ENCODE data around the gene SMURF1.

SMURF1 gene

DNA sequence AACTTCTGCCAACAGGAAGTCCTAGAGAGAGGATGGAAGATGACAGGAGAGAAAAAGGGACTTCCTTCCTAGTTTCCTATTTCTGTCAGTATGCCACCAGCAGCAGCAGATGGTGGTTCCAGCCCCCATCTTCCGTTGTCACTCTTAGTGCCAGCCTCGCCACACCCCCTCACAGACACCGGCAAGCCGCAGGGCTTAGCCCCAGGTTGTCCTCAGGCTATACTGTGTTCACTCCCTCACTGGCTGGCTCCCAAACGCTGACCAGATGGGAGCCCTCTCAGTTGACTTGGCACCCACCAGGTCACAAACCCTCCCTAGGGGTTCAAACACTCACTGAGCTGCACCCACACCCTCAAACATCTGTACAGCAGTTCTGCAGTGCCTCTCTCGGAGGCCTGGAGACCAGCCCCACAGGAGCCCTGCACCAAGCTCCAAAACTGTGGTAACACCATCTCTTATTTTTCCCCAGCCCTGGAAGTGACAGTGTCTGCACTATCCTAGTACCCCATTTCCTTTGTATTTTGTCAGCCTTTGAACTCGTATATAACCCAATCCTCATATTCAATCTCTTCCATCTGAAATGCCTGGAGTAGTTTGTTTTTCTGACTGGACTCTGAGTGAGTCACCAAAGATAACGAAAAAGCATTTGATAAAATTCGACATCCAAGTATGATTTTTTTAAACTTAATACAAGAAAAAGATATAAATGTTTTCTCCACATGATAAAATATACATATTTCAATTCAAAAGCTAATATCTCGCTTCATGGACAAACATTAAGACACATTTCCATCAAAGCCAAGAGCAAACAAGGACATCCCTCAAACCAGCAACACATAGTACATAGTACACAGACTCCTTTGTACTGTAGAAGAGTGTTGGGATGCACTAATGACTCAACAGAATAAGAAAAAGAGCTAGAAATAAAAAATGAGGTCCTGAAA is 34.5 kb downstream of the SMURF1 start:
- Histone ChIP-seq H3K4me3 (ENCODE audit: low read depth, low read length) (no peak overlapping the region), H3K36me3 (no peaks in the 10 kb centered on the region), H3K27me3 (ENCODE audit: insufficient read depth, low read depth, severe bottlenecking) (no peaks in the 10 kb centered on the region), H3K27ac (no peak overlapping the region), H3K9me3 (ENCODE audit: severe bottlenecking) (no peaks in the 10 kb centered on the region)
- TF ChIP-seq, protein P1, sequence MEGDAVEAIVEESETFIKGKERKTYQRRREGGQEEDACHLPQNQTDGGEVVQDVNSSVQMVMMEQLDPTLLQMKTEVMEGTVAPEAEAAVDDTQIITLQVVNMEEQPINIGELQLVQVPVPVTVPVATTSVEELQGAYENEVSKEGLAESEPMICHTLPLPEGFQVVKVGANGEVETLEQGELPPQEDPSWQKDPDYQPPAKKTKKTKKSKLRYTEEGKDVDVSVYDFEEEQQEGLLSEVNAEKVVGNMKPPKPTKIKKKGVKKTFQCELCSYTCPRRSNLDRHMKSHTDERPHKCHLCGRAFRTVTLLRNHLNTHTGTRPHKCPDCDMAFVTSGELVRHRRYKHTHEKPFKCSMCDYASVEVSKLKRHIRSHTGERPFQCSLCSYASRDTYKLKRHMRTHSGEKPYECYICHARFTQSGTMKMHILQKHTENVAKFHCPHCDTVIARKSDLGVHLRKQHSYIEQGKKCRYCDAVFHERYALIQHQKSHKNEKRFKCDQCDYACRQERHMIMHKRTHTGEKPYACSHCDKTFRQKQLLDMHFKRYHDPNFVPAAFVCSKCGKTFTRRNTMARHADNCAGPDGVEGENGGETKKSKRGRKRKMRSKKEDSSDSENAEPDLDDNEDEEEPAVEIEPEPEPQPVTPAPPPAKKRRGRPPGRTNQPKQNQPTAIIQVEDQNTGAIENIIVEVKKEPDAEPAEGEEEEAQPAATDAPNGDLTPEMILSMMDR (IDR thresholded peaks at IDR 0.05; ENCODE audit: low read depth, low read length) = no peak
- peak; percentile 45 for DNase-seq

DNA sequence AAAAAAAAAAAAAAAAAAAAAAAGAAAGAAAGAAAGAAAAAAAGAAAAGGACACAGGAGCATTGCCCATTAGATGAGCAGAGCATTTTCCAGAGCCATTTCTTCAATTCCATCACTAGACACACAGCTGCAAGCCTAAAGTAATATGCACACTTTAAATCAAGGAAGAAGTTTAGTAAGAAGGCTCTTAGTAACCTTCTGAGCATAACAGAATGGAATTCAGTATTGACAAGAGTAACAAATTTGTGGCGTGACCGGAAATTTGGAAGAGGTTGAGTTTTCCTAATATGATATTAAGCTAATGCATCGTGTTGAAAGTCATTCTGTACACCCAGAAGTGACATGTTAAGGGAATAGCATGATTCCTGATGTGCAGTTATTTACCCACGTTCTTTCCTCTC is 35.3 kb downstream of the SMURF1 start:
- no peak overlapping the region for H3K4me3 ChIP-seq (ENCODE audit: low read depth, low read length)
- H3K27ac ChIP-seq = no peak overlapping the region
- no peaks in the 10 kb centered on the region for H3K27me3 ChIP-seq (ENCODE audit: insufficient read depth, low read depth, severe bottlenecking)
- no peaks in the 10 kb centered on the region for H3K36me3 ChIP-seq
- DNase-seq = no peak
- TF ChIP-seq, protein P1 (IDR thresholded peaks at IDR 0.05; ENCODE audit: low read depth, low read length) = no peak
- no peaks in the 10 kb centered on the region for H3K9me3 ChIP-seq (ENCODE audit: severe bottlenecking)

DNA sequence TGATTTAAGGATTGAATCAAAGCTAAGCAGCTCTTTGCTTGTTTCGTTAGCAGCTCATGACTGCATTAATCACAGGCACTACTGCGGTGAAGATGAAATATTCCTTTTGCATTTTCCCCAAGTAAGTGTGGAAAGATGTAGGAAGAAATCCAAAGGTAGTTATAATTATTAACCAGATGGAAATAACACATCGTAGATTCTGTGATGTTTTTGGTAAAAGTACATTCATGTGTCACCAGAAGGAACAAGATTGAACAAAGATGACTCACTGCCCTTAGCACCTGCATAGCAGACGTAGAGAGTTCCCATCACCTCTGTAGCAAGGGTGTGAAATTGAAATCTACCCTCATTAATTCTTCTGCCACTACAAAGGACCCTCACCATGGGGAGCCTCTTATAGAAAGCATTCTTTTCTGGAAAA is 37.1 kb downstream of the SMURF1 start:
- Histone ChIP-seq H3K9me3 (ENCODE audit: severe bottlenecking) (no peaks in the 10 kb centered on the region), H3K27me3 (ENCODE audit: insufficient read depth, low read depth, severe bottlenecking) (no peaks in the 10 kb centered on the region), H3K36me3 (no peaks in the 10 kb centered on the region), H3K4me3 (ENCODE audit: low read depth, low read length) (no peak overlapping the region), H3K27ac (no peak overlapping the region)
- no peak for DNase-seq
- TF ChIP-seq, protein P1 (IDR thresholded peaks at IDR 0.05; ENCODE audit: low read depth, low read length) = no peak

DNA sequence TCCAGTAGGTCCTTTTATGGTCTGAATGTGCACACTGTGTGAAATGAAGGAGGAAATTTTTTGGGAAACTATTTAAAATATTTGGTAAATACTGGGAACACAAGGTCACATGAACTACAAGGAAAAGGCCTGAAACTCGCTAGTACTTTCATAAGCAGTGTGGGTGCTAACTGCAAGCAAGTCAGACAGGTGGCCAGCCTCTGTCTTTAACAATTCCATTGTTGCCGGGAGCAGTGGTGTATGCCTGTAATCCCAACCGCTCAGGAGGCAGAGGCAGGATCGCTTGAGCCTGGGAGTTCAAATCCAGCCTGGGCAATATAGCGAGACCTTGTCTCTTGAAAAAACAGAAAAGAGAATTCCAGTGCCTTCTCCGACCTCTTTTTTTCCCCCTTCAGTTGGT is 37.5 kb downstream of the SMURF1 start:
- Histone ChIP-seq H3K27ac (no peak overlapping the region), H3K9me3 (ENCODE audit: severe bottlenecking) (no peaks in the 10 kb centered on the region), H3K4me3 (ENCODE audit: low read depth, low read length) (no peak overlapping the region), H3K36me3 (no peaks in the 10 kb centered on the region), H3K27me3 (ENCODE audit: insufficient read depth, low read depth, severe bottlenecking) (no peaks in the 10 kb centered on the region)
- TF ChIP-seq, protein P1 (IDR thresholded peaks at IDR 0.05; ENCODE audit: low read depth, low read length) = no peak
- no peak for DNase-seq

DNA sequence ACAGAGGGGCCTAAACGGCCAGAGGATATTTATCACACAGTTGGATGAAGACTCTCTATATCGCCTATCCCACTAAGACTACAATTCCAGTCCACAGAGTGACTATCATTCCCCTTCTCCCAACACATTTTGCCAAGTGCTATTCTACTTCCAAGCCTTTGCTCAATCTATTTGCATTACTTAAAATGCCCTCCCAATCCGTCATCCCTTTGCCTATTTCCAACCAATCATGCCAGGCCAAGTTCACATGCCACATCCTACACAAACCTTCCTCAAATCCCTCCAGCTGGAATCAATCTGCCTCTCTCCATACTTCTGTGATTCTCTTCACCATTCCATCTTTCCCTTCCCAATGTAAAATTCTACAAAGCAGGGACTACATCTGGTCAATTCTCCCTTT is 38.2 kb downstream of the SMURF1 start:
- no peak overlapping the region for H3K27ac ChIP-seq
- H3K27me3 ChIP-seq (ENCODE audit: insufficient read depth, low read depth, severe bottlenecking) = no peaks in the 10 kb centered on the region
- TF ChIP-seq, protein P1 (IDR thresholded peaks at IDR 0.05; ENCODE audit: low read depth, low read length) = no peak
- no peaks in the 10 kb centered on the region for H3K9me3 ChIP-seq (ENCODE audit: severe bottlenecking)
- DNase-seq = no peak
- no peaks in the 10 kb centered on the region for H3K36me3 ChIP-seq
- H3K4me3 ChIP-seq (ENCODE audit: low read depth, low read length) = no peak overlapping the region
